Spleen (tissue), 7 donors: ENCODE data around the gene PRKG1.

Source experiments
- CTCF ChIP-seq, 11 experiments: fragments of 200-600 bp in 7 of 11; fragments of 450-650 bp in 4 of 11; sonication (generic) in 4 of 11; IDR thresholded peaks in 8 of 11; conservative IDR thresholded peaks in 3 of 11; 1 replicate in 7 of 11; 2 replicates in 4 of 11; pipeline versions ENCODE4 v1.4.0 to v1.8.0; 2016 to 2021; ENCODE audit warnings: antibody characterized with exemption in 11 of 11, inconsistent platforms in 4 of 11, mild to moderate bottlenecking in 1 of 11
- POLR2AphosphoS5 ChIP-seq, 3 donors: sonication (generic); formaldehyde crosslinking; IDR thresholded peaks; one replicate each; pipeline ENCODE4 v1.5.1; 2017; ENCODE audit warnings: antibody characterized with exemption in 3 of 3
- donor health status: DM: no; HTN: no; CAD: no; lungs with moderate emphysema.
- donor health status: DM: no; HTN: no; CAD: no.
- donor health status: DM: no; HTN: no; CAD: no.

GRCh38 chr10:51877636-51878035 lies 803.3 kb downstream of the PRKG1 start:
- TF ChIP-seq CTCF (IDR thresholded peaks at IDR 0.05 in 8 of 11, conservative IDR thresholded peaks at IDR 0.05 in 3 of 11) (no peak), POLR2AphosphoS5 (IDR thresholded peaks at IDR 0.05) (no peak)
